Measurements from ENCODE around the gene NACC1. TPM values are rescaled to one million over a fixed set of nuclear protein-coding genes. Genes with fewer than 3 reads are reported as not detected.

The NACC1 gene
- total and polyA plus RNA-seq, 12 donors, result 12.4 to 67.0 (median 40.1) TPM

GRCh38 chr19:13169769-13170168 is 51.7 kb downstream of the NACC1 start:
- DNase-seq, result peak in 6 of 7 donors; percentile 57 to 79 (median 70)
- 47 to 67% (median 60%) methylated on average over 4 to 5 of the region's 5 CpGs for WGBS, 4 donors
- H3K4me1 ChIP-seq (replicated peaks in 1 of 2), result peaks cover 12 to 22% of the 10 kb centered on the region in 2 donors
- intact Hi-C loops (cut with DNase I), result no loop called here
- H3K9me3 ChIP-seq (replicated peaks in 1 of 3), result no peaks in the 10 kb centered on the region
- no peaks in the 10 kb centered on the region for H3K27me3 ChIP-seq
- no peaks in the 10 kb centered on the region for H3K36me3 ChIP-seq (replicated peaks in 1 of 2)
- H3K4me3 ChIP-seq, result no peak overlapping the region
- TF ChIP-seq CTCF (IDR thresholded peaks at IDR 0.05), result no peak
- no peak for TF ChIP-seq POLR2A (IDR thresholded peaks at IDR 0.05)
- H3K27ac ChIP-seq, result peak overlapping the region in 3 of 5 donors; percentile 13 to 63 (median 47)

- Histone ChIP-seq H3K9me3 (replicated peaks in 1 of 3) (no peaks in the 10 kb centered on the region), H3K4me3 (no peak overlapping the region), H3K36me3 (replicated peaks in 1 of 2) (no peaks in the 10 kb centered on the region), H3K27ac (no peak overlapping the region), H3K27me3 (no peaks in the 10 kb centered on the region), H3K4me1 (replicated peaks in 1 of 2) (peaks cover 12 to 22% of the 10 kb centered on the region in 2 donors)
- DNase-seq, result peak in 1 of 7 donors; percentile 46
- TF ChIP-seq CTCF (IDR thresholded peaks at IDR 0.05), result no peak
- TF ChIP-seq POLR2A (IDR thresholded peaks at IDR 0.05), result no peak
- 95 to 97% (median 96%) methylated on average over 7 of the region's 7 CpGs for WGBS, 4 donors
- intact Hi-C loops (cut with DNase I), result no loop called here
Measured at GRCh38 chr19:13171146-13171545, 53.1 kb downstream of the NACC1 start.

GRCh38 chr19:13172346-13173138 is 54.5 kb downstream of the NACC1 start:
- H3K27me3 ChIP-seq, result no peaks in the 10 kb centered on the region
- DNase-seq, result peak; percentile 89 to 95 (median 94)
- no peak overlapping the region for H3K4me3 ChIP-seq
- 31 to 48% (median 41%) methylated on average over 16 to 18 of the region's 18 CpGs for WGBS, 4 donors
- peaks cover 12 to 13% of the 10 kb centered on the region in 2 donors for H3K4me1 ChIP-seq (replicated peaks in 1 of 2)
- no peaks in the 10 kb centered on the region for H3K9me3 ChIP-seq (replicated peaks in 1 of 3)
- intact Hi-C loops (cut with DNase I), result no loop called here
- no peak for TF ChIP-seq POLR2A (IDR thresholded peaks at IDR 0.05)
- no peak for TF ChIP-seq CTCF (IDR thresholded peaks at IDR 0.05)
- H3K36me3 ChIP-seq (replicated peaks in 1 of 2), result no peaks in the 10 kb centered on the region
- H3K27ac ChIP-seq, result peak overlapping the region in 3 of 5 donors; percentile 9 to 83 (median 50)

GRCh38 chr19:13173139-13173737 is 55.2 kb downstream of the NACC1 start:
- DNase-seq, result no peak
- intact Hi-C loops (cut with DNase I), result no loop called here
- WGBS, 4 donors, result 83 to 86% (median 86%) methylated on average over 8 to 12 of the region's 12 CpGs
- Histone ChIP-seq H3K4me1 (replicated peaks in 1 of 2) (peaks cover 12 to 13% of the 10 kb centered on the region in 2 donors), H3K9me3 (replicated peaks in 1 of 3) (no peaks in the 10 kb centered on the region), H3K36me3 (replicated peaks in 1 of 2) (no peaks in the 10 kb centered on the region), H3K27me3 (no peaks in the 10 kb centered on the region), H3K27ac (peak overlapping the region in 1 of 5 donors; percentile 25), H3K4me3 (no peak overlapping the region)
- no peak for TF ChIP-seq CTCF (IDR thresholded peaks at IDR 0.05)

Measured in adrenal gland (tissue), 12 donors.